NCI-H460 (cell line): Measurements from ENCODE around the gene STK11IP. TPM values are rescaled to one million over a fixed set of nuclear protein-coding genes. Genes with fewer than 3 reads are reported as not detected.

Experiments used
- DNase-seq: peaks from one replicate; pipeline ENCODE4 v3.0.0-alpha.2; 2016; ENCODE audit warnings: low read depth; ENCODE audit errors: extremely low read depth
- total RNA-seq: library from RNA; depleted of rRNA; stranded (reverse); fragments of >200 nt; shearing (Covaris generic); gene quantifications from 2 replicates; pipeline ENCODE4 v1.2.3, GENCODE V29; 2014

STK11IP gene
- total RNA-seq, 1 experiment from 2014 or later = 21.6 TPM

GRCh38 chr2:219561179-219562048 is 36.2 kb upstream of the STK11IP start:
- no peak for DNase-seq

- DNase-seq = no peak
Measured at GRCh38 chr2:219562049-219563020, 35.3 kb upstream of the STK11IP start.

- no peak for DNase-seq
Measured at GRCh38 chr2:219563271-219563928, 34.3 kb upstream of the STK11IP start.

GRCh38 chr2:219565130-219566080 is 32.3 kb upstream of the STK11IP start:
- DNase-seq = no peak

GRCh38 chr2:219566640-219567039 is 31.0 kb upstream of the STK11IP start:
- no peak for DNase-seq

- DNase-seq = no peak
Measured at GRCh38 chr2:219567131-219567530, 30.5 kb upstream of the STK11IP start.

GRCh38 chr2:219567791-219568361 is 29.8 kb upstream of the STK11IP start:
- DNase-seq = no peak

- no peak for DNase-seq
Measured at GRCh38 chr2:219569041-219569440, 28.6 kb upstream of the STK11IP start.

- DNase-seq = no peak
Measured at GRCh38 chr2:219569635-219570034, 28.0 kb upstream of the STK11IP start.

GRCh38 chr2:219570194-219570923 is 27.3 kb upstream of the STK11IP start:
- no peak for DNase-seq

- no peak for DNase-seq
Measured at GRCh38 chr2:219570924-219571310, 26.7 kb upstream of the STK11IP start.

GRCh38 chr2:219571311-219572236 is 26.1 kb upstream of the STK11IP start, which contains the start of gene OBSL1:
Gene OBSL1 (minus strand): TSS chr2:219571539. CDS start chr2:219571232, 307 bp downstream.
- DNase-seq = no peak

- DNase-seq = no peak
Measured at GRCh38 chr2:219572237-219573001, 25.2 kb upstream of the STK11IP start, which contains the start of gene INHA. Gene INHA (plus strand): TSS chr2:219572310. CDS start chr2:219572375, 65 bp downstream.

GRCh38 chr2:219573166-219573565 is 24.5 kb upstream of the STK11IP start:
- DNase-seq = no peak

GRCh38 chr2:219574484-219575311 is 23.0 kb upstream of the STK11IP start:
- no peak for DNase-seq
